Activated CD4-positive, alpha-beta T cell treated with anti-CD3 and anti-CD28 coated beads for 4 hours (primary cell): ENCODE data around the gene CFAP54.

Experiments
- DNase-seq, 2 donors: peaks; one replicate each; pipeline ENCODE4 v3.0.0-alpha.2; 2020

Gene CFAP54

DNA sequence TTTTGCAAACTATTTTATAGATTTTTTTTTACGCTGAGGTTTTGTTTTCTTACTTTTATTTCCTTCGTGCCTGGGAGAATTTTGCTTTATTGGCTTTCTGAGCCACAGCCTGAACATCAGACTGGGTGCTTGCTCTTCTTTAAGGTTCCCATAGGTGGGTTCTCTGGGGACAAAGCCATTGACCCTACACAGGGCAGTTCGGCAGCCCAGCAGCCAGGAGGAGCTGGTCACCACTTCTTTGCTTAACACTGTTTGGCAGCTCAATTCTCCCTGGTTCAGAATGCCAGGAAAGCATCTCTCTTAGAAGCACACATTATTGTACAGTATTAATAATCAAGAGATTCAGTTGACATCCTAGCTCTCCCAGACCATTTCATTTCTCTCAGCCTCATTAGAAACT lies 276.9 kb downstream of the CFAP54 start:
- no peak for DNase-seq

DNA sequence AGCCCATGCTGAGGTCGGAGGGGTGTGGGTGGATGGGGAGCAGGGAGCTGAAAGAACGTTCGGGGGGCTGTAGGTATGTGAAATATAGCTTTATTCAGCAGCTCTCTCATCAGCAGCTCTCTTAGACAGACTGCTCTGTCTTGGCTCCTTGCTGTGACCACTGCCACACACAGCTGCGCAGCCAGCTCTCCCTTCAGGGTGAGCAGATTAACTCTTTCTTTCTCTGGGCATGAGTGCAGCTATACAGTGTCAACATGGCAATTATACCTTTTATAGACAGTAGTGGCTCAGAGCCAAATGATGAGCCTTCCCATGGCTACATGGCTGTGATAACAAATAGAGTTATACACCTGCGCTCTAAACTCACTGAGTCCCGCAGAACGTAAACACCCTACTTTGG lies 280.0 kb downstream of the CFAP54 start:
- DNase-seq: no peak

DNA sequence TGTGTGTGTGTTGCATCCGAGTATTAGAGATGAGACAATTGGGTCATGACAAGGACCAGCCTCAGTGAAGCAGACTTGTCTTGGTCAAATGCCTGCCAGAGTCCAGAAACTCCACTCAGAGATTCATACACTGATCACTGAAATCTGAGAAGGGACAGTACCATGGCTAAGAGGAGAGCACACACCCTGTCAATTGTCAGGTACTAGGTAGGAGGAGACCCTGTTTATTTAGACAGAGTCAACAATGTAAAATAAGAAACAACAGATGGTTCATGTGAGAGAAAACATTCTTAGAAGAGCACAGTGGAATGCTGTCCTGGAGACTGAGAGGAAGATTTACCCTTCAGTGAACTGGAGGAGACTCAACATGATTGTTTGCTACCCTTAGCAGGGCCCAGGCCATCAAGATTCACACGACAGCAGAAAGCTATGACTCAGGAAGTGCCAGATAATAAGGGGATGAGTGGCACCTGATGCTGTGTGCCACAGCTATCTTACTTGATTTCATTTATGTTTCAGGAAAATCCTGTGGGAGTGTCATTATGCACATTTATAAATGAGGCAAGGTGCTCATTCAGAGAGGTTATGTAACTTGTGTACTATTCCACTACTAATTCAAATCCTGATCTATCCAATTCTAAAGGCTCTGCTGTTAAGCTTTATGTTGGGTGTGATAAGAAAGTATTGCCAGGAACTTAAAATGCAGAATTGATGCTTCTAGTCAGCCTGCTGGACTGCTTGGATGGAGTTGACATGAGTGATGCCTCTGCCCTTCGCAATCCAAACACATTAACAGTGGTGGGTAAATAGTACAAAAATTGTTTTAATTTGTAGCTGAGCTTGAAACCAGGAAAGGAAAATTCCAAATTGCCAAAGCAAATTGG lies 281.1 kb downstream of the CFAP54 start:
- no peak for DNase-seq

DNA sequence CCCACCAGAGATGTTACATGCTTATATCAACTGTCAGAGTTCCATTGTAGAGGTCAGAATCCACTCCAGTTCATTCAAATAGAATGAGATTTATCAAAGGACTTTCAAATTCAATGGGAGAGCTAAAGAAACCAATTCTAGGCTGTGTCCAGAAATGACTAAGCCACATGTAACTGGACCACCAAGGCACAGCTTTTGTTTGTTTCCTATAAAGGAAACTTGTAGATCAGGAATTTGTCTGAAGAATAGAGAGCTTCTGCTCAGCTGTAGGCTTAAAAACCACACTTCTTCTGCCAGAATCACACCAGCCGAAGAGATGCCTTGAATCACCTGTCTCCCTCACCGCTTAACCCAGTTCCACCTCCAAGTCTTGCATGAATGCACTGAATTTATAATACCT lies 283.7 kb downstream of the CFAP54 start:
- no peak for DNase-seq

DNA sequence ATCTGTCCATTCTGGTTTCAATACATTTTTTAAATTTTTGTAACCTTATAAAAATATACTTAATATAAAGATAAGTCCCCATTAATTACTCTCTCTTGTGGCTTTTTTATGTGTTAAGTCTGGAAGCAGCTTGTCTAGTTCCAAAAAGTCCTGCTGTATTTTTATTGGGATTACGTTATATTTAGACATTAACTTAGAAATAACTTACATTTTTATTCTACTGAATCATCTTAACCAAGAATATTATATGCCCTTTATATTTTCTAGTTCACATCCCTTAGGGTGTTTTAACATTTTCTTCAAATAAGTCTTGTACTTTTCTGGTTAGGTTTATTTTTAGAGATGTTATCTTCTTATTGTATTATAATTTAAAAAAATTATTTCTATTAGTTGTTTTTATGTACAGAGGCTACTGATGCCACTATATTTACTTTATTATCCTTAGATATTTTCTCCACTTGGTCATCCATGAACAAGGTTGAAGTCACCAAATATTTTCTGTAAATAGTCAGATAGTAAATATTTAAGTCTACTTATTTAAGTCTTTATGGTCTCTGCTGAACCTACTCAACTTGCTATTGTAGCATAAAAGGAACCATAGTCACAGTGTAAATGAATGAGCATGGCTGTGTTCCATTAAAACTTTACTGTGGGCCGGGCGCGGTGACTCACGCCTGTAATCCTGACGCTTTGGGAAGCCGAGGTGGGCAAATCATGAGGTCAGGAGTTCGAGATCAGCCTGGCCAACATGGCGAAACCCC lies 285.3 kb downstream of the CFAP54 start:
- DNase-seq: no peak

DNA sequence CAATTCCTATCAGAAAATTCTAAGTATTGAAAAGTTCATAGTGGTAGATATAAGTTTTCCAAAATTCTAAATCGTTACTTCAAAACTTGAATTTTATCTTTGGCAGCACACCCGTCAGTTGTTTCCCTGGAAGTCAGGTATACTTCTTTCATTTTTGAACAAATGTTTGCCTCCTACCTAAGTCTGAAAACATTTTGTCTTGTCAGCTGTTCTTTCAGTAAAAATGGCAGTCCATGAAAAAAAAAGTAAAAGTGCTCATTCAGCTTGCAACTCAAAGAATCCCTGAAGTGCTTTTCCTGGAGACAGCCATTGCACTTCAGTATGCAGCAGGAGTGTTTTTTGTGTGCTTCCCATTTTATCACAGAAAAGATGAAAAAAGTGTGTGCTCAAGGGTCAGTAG lies 287.5 kb downstream of the CFAP54 start:
- DNase-seq: no peak

DNA sequence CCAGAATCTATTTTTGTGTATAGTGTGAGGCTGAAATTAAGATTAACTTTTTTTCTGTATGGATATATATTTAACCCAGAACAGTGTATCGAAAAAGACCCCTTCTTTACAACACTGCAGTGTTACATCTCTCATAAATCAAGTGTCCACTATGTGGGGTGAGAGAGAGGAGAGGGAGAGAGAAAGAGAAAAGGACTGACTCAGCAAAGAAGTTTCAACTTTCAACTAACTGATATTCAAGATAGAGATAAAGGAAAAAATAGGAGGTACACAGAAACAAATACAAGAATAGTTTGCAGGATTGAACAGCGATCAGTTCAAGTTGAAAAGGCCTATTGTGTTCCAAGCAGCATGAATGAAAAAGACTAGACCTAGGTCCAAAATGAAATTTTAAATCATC lies 291.0 kb downstream of the CFAP54 start:
- DNase-seq: no peak

DNA sequence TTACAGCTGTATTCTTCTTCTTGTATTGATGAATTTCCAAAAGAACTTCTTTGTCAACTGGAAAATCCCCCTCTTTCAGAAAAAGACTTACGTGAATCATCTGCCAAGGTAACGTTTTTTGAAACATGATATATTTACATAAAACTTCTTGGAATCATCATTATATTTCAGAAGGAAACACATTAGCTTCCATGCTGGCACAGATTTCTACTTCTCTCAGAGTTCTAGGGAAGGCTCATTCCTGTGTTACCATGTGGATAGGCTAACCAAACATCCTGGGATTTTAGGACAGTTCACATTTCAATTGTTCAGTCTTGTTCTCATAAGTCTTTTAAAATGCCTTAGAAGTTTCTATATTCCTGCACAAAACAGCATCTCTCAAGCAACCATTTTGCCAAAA lies 297.4 kb downstream of the CFAP54 start:
- no peak for DNase-seq

DNA sequence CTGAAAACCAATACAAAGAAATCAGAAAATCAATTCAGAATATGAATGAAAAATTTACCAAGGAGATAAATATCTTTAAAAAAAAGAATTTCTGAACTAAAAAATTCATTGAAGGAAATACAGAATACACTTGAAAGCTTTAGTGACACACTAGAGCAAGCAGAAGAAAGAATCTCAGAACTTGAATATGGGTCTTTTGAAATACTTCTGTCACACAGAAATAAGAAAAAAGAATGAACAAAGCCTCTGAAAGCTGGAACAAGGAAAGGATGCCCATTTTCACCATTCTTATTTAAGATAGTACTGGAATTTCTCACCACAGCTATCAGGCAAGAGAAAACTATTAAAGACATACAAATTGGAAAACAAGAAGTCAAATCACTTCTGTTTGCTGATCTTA lies 314.6 kb downstream of the CFAP54 start:
- no peak for DNase-seq

DNA sequence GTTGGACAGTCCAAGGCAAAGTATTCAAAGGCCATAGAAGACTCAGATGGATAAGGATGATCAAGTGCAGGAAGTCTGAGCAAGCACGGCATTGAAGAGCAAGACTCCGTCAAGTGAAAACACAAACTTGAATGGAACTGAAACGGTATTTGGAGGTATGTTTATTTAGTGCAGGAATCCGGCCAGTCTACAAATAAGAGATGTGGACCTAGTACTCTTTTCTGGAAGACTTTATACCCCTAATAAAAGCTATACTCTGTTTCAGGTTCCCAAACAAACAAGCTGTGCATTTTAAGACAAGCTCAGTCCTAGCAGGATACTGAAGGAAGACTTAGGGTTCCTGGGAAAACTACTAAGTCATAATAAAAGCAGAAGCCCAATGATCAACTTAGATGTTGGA lies 316.9 kb downstream of the CFAP54 start:
- no peak for DNase-seq

DNA sequence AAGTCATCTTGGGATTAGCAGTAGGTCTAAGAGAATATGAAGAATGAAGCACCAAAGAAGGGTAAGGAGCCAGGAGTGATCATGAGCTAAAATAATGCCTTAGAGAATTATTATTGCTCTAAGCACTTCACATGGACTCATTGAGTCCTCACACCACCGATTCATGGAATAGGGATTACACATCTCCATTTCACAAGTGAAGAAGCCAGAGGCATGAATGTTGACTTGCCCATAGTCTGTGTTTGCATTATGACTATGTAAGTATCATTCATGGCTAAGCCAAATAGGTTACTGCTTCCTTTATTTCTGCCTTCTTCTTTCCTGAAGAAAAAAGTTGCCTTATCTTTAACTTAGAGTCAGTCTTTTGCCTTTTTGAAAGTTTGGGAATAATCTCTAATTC lies 318.4 kb downstream of the CFAP54 start:
- DNase-seq: no peak

DNA sequence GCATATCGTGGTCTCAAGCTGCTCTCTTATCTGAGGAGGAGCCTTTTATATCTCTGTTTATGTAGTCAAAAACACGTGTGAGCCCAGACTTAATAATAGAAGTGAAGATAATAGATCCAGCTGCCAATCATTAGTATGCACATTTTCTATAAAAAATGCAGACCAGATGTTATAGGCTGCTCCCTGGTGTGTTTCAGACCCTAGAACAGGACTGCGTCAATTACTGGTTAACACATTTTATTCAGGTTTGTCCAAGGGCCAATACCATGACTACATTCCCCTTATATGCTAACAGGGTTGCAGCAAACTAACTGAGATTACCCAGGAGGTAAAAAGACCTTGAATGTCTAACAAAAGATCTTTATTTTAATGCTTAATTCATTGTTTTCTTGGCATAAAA lies 319.2 kb downstream of the CFAP54 start:
- DNase-seq: no peak

DNA sequence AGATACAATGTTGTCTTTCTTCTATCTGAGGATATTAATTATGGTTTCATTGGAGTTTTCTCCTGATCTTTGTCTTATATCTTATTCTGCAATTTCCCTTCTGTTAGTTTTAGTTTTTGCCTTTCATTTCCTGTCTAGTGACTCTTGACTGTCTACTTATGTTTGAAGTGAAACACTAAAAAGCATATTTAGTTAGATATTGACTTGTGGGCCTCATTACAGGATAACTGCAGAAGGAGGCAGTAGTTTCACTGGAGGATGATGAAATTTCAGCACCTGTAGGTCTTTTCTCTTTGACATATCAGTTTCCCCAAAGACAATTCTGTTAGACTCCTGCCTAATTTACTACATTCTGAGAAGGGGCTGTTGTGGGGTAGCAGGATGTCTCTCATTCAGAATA lies 320.1 kb downstream of the CFAP54 start:
- no peak for DNase-seq

DNA sequence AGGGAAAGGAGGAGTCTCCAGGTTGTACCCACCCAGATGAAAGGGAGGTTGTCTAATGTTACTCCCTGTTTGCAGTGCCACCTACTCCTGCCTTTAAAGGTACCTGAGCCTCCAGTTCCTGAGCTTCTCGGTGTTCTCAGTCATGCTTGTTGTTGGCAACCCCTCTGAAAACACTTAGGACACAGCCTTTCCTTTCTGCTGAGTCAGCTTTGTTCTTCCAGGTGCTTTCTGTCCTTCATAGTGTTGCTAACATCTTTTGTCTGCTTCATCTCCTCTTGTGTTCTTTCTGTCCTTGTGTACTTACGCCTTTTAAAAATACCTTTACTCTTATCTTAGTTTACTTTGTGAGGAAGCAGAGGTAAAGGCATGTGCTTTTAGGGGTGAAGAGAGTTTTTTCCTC lies 320.7 kb downstream of the CFAP54 start:
- DNase-seq: no peak

DNA sequence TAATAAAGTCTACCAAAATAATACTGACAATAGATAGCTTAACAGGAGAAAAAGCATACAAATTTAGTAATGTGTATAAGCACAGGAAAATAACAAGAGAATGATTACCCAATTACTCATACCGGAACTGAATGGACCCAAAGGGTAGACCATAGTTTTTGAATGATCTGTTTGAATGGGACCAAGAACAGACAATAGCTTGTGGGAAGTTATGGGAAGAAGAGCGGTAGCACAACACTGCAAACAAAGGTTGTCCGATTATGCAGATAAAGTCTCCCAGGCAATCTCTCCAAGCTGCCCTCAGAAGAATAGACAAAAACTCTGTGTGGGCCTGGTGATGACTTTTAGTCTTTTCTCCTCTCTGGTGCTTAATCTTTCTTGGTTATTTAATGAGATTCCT lies 321.1 kb downstream of the CFAP54 start:
- no peak for DNase-seq

DNA sequence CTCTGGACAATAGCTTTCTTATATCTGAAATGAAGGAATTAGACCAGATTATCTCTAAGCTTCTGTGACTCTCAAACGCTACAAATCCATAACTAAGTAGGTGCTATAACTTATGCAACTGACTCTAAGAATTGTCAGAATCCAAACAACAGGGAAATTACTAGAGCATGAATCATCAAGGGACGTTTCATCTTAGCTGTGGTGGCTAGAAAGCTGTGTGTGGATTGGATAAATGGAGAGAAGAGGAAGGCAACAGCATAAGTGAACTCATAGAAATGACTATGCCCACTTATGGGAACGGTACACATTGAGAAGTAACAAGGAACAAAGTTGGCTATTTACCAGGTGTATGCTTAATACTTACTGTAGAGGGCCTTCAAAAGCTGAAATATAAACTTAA lies 321.7 kb downstream of the CFAP54 start:
- no peak for DNase-seq

DNA sequence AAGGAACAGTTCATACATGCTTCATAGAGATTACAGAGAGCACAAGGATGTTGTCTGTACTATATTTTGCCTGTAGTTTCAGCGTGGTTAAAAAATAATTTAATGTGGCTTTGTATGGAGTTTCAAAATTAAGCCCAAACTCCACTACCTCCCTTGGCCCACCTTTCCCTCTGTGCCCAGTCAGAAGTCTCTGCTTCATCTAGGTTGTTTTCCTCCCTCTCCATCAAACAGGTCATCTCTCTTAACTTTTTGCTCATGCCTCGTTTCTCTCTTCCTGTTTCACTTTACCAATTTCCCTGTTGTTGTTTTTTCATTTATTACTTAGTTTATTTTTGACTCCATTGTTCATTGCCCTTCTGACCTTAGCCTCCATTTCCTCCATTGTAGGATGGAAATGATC lies 322.8 kb downstream of the CFAP54 start:
- no peak for DNase-seq

DNA sequence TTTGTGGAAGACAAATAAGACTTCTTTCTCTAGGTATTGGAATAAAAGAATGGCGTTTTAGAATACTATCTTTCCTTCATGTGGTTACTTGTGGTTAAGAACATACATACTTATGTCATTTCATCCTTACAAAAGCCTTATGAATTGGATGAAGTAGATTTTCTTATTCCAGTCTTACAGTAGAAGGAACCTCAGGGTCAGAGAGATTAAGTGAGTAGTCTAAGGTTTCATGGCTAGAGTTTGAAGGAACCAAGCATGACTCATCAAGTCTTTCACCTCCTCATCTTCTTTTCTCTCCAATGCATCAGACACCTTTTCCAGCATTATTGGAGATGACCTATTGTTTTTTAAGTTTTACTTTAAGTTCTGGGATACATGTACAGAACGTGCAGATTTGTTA lies 324.8 kb downstream of the CFAP54 start:
- no peak for DNase-seq

DNA sequence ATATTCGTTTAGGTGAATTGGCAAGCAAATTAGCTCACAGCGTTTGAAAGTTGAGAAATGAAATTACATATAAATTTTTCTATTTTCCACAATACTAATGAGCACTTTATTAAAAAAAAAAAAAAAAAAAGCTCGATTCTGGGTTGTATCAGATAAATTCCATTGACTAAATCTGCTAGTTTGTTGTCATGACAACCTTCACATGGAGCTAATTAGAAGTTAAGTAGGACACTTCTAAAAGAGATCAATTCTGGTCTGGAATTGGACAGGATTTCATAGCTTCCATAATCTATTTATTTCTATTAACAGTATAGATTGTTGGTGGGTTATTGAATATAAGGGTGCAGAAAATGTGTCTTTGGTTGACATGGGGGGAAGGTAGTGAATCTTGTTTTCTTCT lies 332.2 kb downstream of the CFAP54 start:
- no peak for DNase-seq

DNA sequence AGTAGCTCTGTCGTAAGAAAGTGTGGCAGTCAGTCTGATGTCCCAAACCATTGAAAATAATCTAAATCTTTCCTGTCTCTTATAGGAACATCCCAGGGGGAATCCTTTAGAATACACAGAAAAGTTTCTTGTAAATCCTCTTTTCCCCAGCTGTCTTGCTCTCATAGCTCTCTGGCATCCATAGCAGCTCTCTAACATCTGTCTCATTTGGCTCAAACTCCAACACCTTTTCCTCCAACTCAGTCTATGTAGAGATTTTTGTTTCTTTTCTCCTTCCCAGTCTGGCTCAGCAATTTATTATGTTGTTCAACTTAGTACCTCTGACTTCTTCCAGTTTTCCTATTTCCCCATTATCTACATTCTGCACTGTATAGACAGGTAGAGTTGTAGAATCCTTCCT lies 333.3 kb downstream of the CFAP54 start:
- DNase-seq: no peak

DNA sequence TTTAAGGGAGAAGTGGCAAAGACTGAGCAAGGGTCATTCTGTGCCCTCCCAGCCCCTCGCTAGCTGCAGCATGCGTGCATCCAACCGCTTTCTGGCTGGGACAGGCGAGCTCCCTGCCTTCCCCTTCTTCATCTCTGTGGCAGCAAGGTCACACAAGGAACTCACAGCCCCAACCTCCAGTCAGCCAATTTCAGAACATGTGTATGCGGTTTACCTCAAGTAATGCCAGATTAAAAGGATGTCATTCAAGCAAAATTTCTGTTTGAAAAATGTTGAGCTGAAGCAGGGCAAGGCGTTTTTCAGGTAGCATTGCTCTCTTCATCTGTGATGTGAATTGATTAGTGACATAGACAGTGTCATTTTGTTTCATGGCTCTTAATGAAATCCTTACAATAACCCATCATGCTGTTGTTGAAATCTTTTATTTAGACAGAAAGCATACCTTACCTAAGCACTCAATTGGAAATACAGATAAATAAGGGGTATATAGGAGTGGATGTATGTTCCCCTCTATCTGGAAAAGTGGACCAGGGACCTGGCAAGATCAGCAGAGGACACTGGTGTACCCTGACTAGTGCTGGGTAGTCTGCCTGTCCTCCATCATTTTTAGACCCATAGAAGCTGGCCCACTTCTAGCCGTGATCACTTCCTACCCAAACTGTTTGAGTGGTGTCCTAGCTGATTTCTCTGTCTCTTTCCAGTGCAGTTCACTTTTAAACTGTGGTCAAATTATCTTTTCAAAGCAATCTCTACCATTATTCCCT lies 334.9 kb downstream of the CFAP54 start:
- DNase-seq: no peak

DNA sequence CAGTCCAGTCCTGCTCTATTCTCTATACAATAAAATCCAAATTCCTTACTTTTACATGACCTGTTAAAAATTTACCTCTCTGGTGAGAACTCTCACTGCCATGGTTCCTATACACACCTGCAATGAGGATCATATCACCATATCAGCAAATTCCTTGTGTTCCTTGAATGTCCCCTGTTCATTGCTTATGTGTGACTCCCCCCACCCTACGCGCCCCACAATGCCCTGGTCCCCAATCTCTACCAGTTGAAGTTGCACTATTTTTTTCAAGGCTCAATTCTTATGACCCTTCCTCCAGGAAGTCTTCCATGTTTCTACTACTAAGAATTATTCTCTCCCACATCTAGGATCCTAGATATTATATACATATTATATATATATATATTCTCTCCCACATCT lies 335.5 kb downstream of the CFAP54 start:
- no peak for DNase-seq

DNA sequence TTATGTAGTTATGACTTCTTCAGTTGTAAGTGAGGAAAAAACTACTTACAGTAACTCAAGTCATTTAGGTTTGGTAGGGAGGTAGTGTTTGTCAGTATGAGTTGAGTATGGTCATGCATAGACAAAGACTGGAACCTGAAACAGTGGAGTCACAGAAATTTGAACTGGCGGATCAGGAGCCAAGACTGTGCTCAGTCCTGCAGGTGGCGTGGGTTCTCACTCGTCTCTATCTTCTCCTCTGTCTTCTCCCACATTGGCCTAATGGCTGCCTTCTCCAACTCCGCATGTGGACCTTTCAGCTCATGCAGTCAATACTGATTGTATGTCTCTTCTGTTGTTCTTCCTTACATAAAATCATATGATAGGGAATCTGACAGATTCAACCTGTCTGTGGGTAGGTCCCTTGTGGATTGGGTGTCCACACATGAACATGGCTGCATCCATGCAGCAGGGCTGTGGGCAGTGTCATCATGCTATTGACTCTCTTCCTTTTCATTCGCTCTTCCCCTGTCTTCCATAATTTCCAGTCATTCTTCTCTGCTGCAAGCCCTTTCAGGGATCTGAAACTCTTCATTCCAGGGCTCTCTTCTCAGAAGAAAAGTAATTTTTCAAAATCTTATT lies 338.9 kb downstream of the CFAP54 start:
- DNase-seq: no peak
